ENCODE data around the gene PSMG1. TPM values are rescaled to one million over a fixed set of nuclear protein-coding genes. Genes with fewer than 3 reads are reported as not detected.

PSMG1 gene
- total RNA-seq, 4 donors from 2014 or later = 17.5 to 42.0 (median 26.4) TPM

DNA sequence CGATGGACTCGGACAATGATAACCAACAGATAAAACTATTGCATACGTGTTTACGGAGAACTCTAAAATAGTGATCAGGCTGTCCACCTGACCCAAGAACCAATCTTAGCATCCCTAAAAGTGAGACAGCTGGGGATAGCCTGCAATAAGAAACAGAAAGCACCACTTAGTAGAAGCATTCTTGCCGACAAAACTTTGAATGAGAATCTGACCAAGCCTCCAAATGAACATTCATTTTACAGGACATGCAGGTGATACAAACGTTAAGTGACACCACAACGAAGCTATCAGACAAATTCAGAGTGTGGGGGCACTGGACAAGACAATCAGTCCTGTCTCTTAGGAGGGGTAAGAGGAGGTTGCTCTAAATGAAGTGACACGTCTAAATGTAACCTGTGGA, 1.2 kb downstream of the PSMG1 start:
- DNase-seq (ENCODE audit: low spot score) (no peak), ATAC-seq (ENCODE audit: low FRiP score) (no peak)
- no peak for TF ChIP-seq CTCF (IDR thresholded peaks at IDR 0.05)

- DNase-seq (ENCODE audit: low spot score) = no peak
- no peak for TF ChIP-seq CTCF (IDR thresholded peaks at IDR 0.05)
- no peak for ATAC-seq (ENCODE audit: low FRiP score)
Observed at GRCh38 chr21:39181205-39181818, 1.9 kb downstream of the PSMG1 start.

DNA sequence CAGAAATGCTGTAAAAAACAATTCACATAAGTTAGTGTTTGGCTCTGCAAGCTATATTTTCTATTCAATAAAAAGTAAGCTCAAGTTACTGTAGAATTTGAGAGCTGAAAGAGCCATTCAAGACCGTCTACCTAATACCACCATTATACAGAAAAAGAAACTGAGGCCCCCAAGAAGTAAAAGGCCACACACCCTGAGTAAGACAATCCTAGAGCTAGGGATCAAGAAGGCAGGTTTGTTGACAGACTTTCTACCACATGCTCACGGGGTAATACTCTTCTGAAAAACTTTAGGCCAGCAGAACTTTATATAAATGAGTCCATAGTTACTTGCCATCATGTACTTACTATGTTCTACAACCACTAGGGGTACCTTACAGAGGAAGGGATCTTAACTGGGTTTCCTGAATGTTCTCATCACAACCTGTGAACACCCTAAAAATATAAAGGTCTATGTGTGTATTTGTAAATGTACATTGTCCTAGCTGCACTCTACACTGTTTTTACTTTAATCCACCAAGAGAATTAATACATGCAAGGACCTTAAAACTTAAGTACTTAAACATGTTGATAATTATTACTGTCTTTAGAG, 2.7 kb downstream of the PSMG1 start:
- DNase-seq (ENCODE audit: low spot score) (no peak), ATAC-seq (ENCODE audit: low FRiP score) (no peak)
- TF ChIP-seq CTCF (IDR thresholded peaks at IDR 0.05) = no peak

DNA sequence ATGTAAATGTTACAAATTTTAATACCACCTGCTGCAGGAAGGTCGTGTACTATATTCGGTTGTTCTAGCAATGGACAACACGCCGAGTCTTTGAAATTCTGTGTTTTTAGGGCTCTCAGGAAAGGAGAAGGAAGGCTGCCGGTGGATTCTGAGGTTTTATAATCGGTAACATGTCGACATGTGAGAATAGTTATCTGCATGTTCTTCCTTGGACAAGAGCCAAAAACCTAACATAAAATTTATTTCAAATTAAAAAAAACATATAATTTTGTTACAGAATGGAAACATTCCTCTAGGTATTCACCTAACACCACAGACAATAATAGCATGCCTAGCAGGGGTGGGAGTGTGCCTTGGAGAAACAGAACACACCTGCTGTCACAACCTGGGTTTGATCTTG, 4.8 kb downstream of the PSMG1 start:
- ATAC-seq (ENCODE audit: low FRiP score) = no peak
- DNase-seq (ENCODE audit: low spot score) = no peak
- no peak for TF ChIP-seq CTCF (IDR thresholded peaks at IDR 0.05)

DNA sequence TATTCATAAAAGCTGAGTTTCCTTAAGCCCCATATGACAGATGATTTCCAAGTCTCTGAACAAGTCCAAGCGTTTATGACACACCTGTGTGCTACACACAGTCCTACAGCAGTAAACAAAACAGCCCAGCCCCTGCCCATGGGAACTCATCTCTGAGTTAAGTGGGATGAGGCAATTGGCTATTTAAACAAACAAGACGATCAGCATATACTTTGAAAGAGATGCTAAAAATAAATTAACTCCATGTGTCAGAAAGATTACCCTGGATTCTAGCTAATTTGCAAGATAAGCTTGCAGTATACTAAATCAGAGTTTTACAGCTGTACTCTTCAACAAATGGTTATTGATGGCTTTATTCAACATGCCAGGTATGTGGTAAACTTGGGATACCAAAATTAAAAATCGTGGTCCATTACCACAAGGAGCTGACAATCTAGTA, 7.0 kb downstream of the PSMG1 start:
- no peak for TF ChIP-seq CTCF (IDR thresholded peaks at IDR 0.05)
- ATAC-seq (ENCODE audit: low FRiP score) = no peak
- DNase-seq (ENCODE audit: low spot score) = no peak

GRCh38 chr21:39175665-39176064, 7.6 kb downstream of the PSMG1 start:
- ATAC-seq (ENCODE audit: low FRiP score) = no peak
- no peak for TF ChIP-seq CTCF (IDR thresholded peaks at IDR 0.05)

GRCh38 chr21:39175154-39175553, 8.1 kb downstream of the PSMG1 start:
- no peak for ATAC-seq (ENCODE audit: low FRiP score)
- DNase-seq (ENCODE audit: low spot score) = no peak
- no peak for TF ChIP-seq CTCF (IDR thresholded peaks at IDR 0.05)

More at GRCh38 chr21:39175665-39176064, 7.6 kb downstream of the PSMG1 start:
- no peak for DNase-seq (ENCODE audit: low spot score)

All from omental fat pad (tissue), 4 donors.